ENCODE results near the gene CAPN5. TPM values are rescaled to one million over a fixed set of nuclear protein-coding genes. Genes with fewer than 3 reads are reported as not detected.

CAPN5 gene
- total RNA-seq, 1 experiment from 2014 or later = 0.26 TPM

DNA sequence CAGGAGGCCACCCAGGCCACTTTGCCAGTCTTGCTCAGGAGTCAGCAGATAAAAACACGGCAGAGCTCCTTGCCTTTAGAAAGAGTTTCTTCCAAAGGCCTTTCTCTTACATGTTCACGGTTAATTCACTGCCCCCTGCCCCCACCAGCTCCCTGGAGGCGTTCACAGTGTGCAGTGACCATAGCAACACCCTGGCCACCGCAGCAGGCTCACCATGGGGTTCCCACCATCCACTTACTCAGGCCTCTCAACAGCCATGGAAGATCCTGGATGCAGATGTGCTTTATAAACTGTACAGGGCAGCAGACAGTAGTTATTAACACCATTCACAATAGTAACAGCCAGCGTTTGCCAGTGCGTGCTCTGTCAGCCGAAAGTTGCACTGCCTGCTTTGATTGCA is 50.7 kb downstream of the CAPN5 start:
- POLR2A ChIA-PET = no interaction called here
- no peak overlapping the region for H3K4me3 Mint-ChIP-seq (ENCODE audit: unreplicated experiment)
- no TSS peak for BruUV-seq (replicated peaks)

DNA sequence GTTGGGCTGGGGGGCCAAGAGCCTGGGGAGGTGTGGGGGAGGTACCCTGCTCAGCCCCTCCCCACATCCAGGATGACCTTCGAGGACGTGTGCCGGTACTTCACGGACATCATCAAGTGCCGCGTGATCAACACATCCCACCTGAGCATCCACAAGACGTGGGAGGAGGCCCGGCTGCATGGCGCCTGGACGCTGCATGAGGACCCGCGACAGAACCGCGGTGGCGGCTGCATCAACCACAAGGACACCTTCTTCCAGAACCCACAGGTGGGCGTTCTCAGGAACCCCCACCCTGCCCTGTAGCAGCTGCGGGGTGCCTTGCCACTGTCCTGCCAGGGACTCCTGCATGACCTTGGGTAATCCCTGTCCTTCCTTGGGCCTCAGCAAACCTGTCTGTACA is 51.3 kb downstream of the CAPN5 start:
- no peaks in the 10 kb centered on the region for H3K27me3 Mint-ChIP-seq (ENCODE audit: insufficient read depth, unreplicated experiment)
- no peak overlapping the region for H3K27ac Mint-ChIP-seq (ENCODE audit: low read depth, unreplicated experiment)
- TF ChIP-seq, protein P1, sequence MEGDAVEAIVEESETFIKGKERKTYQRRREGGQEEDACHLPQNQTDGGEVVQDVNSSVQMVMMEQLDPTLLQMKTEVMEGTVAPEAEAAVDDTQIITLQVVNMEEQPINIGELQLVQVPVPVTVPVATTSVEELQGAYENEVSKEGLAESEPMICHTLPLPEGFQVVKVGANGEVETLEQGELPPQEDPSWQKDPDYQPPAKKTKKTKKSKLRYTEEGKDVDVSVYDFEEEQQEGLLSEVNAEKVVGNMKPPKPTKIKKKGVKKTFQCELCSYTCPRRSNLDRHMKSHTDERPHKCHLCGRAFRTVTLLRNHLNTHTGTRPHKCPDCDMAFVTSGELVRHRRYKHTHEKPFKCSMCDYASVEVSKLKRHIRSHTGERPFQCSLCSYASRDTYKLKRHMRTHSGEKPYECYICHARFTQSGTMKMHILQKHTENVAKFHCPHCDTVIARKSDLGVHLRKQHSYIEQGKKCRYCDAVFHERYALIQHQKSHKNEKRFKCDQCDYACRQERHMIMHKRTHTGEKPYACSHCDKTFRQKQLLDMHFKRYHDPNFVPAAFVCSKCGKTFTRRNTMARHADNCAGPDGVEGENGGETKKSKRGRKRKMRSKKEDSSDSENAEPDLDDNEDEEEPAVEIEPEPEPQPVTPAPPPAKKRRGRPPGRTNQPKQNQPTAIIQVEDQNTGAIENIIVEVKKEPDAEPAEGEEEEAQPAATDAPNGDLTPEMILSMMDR (IDR thresholded peaks at IDR 0.05; ENCODE audit: unreplicated experiment) = no peak
- ChIA-PET CTCF (interaction anchor here (0.6 to 7.3 kb wide), 3 partner anchors 10 to 422 kb away, joined by 3 to 52 read pairs (median 6); partner anchors contain the start of gene MYO7A), POLR2A (no interaction called here)
- no TSS peak for BruUV-seq (replicated peaks)
- H3K4me3 Mint-ChIP-seq (ENCODE audit: unreplicated experiment) = no peak overlapping the region
- intact Hi-C loops (cut with micrococcal nuclease) = no loop called here
- no peak for DNase-seq (ENCODE audit: unreplicated experiment)
- H3K4me1 Mint-ChIP-seq (ENCODE audit: insufficient read depth, unreplicated experiment) = no peaks in the 10 kb centered on the region
- peaks cover 6% of the 10 kb centered on the region for H3K36me3 Mint-ChIP-seq (ENCODE audit: insufficient read depth, unreplicated experiment)
- no peaks in the 10 kb centered on the region for H3K9me3 Mint-ChIP-seq (ENCODE audit: unreplicated experiment)

More for the DNA sequence above, 50.7 kb downstream of the CAPN5 start:
- H3K36me3 Mint-ChIP-seq (ENCODE audit: insufficient read depth, unreplicated experiment) = peaks cover 6% of the 10 kb centered on the region
- H3K27ac Mint-ChIP-seq (ENCODE audit: low read depth, unreplicated experiment) = no peak overlapping the region
- intact Hi-C loops (cut with micrococcal nuclease) = no loop called here
- H3K27me3 Mint-ChIP-seq (ENCODE audit: insufficient read depth, unreplicated experiment) = no peaks in the 10 kb centered on the region
- H3K4me1 Mint-ChIP-seq (ENCODE audit: insufficient read depth, unreplicated experiment) = no peaks in the 10 kb centered on the region
- no peaks in the 10 kb centered on the region for H3K9me3 Mint-ChIP-seq (ENCODE audit: unreplicated experiment)
- TF ChIP-seq, protein P1 (IDR thresholded peaks at IDR 0.05; ENCODE audit: unreplicated experiment) = no peak
- CTCF ChIA-PET = interaction anchor here (1.5 to 7.3 kb wide), 2 partner anchors 10 to 11 kb away, joined by 6 to 52 read pairs; partner anchors contain the start of gene MYO7A
- DNase-seq (ENCODE audit: unreplicated experiment) = no peak

DNA sequence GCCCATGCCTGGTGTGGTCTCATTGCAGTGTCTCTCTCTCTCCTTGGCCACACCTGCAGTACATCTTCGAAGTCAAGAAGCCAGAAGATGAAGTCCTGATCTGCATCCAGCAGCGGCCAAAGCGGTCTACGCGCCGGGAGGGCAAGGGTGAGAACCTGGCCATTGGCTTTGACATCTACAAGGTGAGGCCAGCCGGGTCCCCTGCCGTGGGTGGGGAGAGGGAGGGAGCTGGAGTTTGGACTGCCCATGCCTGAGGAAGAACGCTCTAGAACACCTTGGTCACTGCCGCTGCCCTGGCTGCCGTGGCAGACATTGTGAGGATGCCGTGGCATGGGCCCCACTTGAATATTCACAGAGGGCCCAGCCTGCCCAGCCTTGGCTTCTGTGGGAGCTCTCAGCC is 52.2 kb downstream of the CAPN5 start:
- Mint-ChIP-seq H3K9me3 (ENCODE audit: unreplicated experiment) (no peaks in the 10 kb centered on the region), H3K4me1 (ENCODE audit: insufficient read depth, unreplicated experiment) (no peaks in the 10 kb centered on the region), H3K27ac (ENCODE audit: low read depth, unreplicated experiment) (no peak overlapping the region), H3K4me3 (ENCODE audit: unreplicated experiment) (no peak overlapping the region), H3K36me3 (ENCODE audit: insufficient read depth, unreplicated experiment) (peaks cover 6% of the 10 kb centered on the region), H3K27me3 (ENCODE audit: insufficient read depth, unreplicated experiment) (no peaks in the 10 kb centered on the region)
- ChIA-PET POLR2A (no interaction called here), CTCF (interaction anchor here (0.6 to 1.4 kb wide), 2 partner anchors 17 to 421 kb away, joined by 3 read pairs; no protein-coding TSS in a partner anchor)
- TF ChIP-seq, protein P1 (IDR thresholded peaks at IDR 0.05; ENCODE audit: unreplicated experiment) = no peak
- DNase-seq (ENCODE audit: unreplicated experiment) = no peak
- intact Hi-C loops (cut with micrococcal nuclease) = no loop called here
- BruUV-seq (replicated peaks) = no TSS peak

DNA sequence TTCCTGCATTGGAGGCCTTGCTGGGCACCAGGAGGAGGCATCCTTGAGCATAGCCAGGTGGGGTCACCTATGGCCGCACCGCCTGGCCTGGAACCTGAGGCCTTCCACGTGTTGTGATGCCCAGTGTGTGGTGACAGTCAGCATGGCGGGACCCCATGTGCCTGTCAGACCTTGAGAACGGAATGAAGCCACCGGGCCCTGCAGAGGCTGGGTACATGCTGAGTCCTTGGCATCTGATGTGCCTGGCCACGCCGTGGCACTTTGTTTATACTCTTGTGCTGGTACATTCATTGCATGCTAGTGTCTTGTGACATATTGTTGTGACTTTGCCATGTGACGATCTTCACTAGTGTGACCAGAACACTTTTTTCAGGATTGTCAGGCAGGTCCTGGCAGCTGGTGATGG is 52.8 kb downstream of the CAPN5 start:
- ChIA-PET POLR2A (no interaction called here), CTCF (interaction anchor here (0.6 to 1.4 kb wide), 3 partner anchors 10 to 70 kb away, joined by 3 read pairs; no protein-coding TSS in a partner anchor)
- no TSS peak for BruUV-seq (replicated peaks)
- TF ChIP-seq, protein P1 (IDR thresholded peaks at IDR 0.05; ENCODE audit: unreplicated experiment) = no peak
- intact Hi-C loops (cut with micrococcal nuclease) = no loop called here
- H3K27ac Mint-ChIP-seq (ENCODE audit: low read depth, unreplicated experiment) = no peak overlapping the region
- no peaks in the 10 kb centered on the region for H3K9me3 Mint-ChIP-seq (ENCODE audit: unreplicated experiment)
- H3K27me3 Mint-ChIP-seq (ENCODE audit: insufficient read depth, unreplicated experiment) = no peaks in the 10 kb centered on the region
- no peak overlapping the region for H3K4me3 Mint-ChIP-seq (ENCODE audit: unreplicated experiment)
- DNase-seq (ENCODE audit: unreplicated experiment) = no peak
- H3K36me3 Mint-ChIP-seq (ENCODE audit: insufficient read depth, unreplicated experiment) = peaks cover 6% of the 10 kb centered on the region
- H3K4me1 Mint-ChIP-seq (ENCODE audit: insufficient read depth, unreplicated experiment) = no peaks in the 10 kb centered on the region
